ENCODE data around the gene C11orf65. TPM values are rescaled to one million over a fixed set of nuclear protein-coding genes. Genes with fewer than 3 reads are reported as not detected.

Gene C11orf65
- total RNA-seq = 0.67 TPM in 1 of 2 replicates, not detected in the other

GRCh38 chr11:108467091-108467823 is at the start of gene C11orf65:
C11orf65 (minus strand) TSS chr11:108467529; CDS start chr11:108461559, 5,970 bp downstream.

GRCh38 chr11:108498046-108498815 is 30.9 kb upstream of the C11orf65 start, which contains the start of gene POGLUT3:
POGLUT3 (minus strand) TSS chr11:108498384; CDS start chr11:108498366, 18 bp downstream.

Other genes starting within 250 kb of the C11orf65 start
- gene NPAT, start 244.9 kb downstream of the C11orf65 start, total RNA-seq = 9.5 and 10.4 TPM in 2 replicates
- 22.3 and 23.7 TPM in 2 replicates for gene ATM, start 244.5 kb downstream of the C11orf65 start, total RNA-seq
- gene POGLUT3, start 30.9 kb upstream of the C11orf65 start, total RNA-seq = 33.0 and 33.8 TPM in 2 replicates
- under 0.01 and 0.15 TPM in 2 replicates for gene EXPH5, start 126.2 kb upstream of the C11orf65 start, total RNA-seq
- gene DDX10, start 197.5 kb upstream of the C11orf65 start, total RNA-seq = 25.8 and 36.0 TPM in 2 replicates

Measured in mammary microvascular endothelial cell (primary cell).